GM18867 (cell line): ENCODE data around the gene ZNF846.
"Not testable (repeated sequence)": the region's sequence is repeated elsewhere in the genome, so short reads cannot be mapped to it uniquely, and the experiment has no call there.

Experiments used
- ATAC-seq: cut with Tn5 transposase; IDR thresholded peaks from one replicate; pipeline ENCODE4 v1.9.1; 2021; ENCODE audit warnings: mild to moderate bottlenecking, moderate library complexity; ENCODE audit not compliant: unreplicated experiment

Gene ZNF846

GRCh38 chr19:9768175-9769112 is at the start of gene ZNF846:
ZNF846 (minus strand) TSS chr19:9768738; CDS start chr19:9764950, 3,788 bp downstream.
- peak; percentile 97 for ATAC-seq

- ATAC-seq: no peak
Measured at GRCh38 chr19:9818175-9818733, 49.7 kb upstream of the ZNF846 start.

GRCh38 chr19:9811139-9811538 is 42.6 kb upstream of the ZNF846 start:
- no peak for ATAC-seq

GRCh38 chr19:9808855-9809824 is 40.6 kb upstream of the ZNF846 start:
- ATAC-seq: no peak

- no peak for ATAC-seq
Measured at GRCh38 chr19:9806803-9807202, 38.3 kb upstream of the ZNF846 start.

- no peak for ATAC-seq
Measured at GRCh38 chr19:9801976-9802375, 33.4 kb upstream of the ZNF846 start.

- ATAC-seq: no peak
Measured at GRCh38 chr19:9799162-9799561, 30.6 kb upstream of the ZNF846 start.

- no peak for ATAC-seq
Measured at GRCh38 chr19:9797871-9798270, 29.3 kb upstream of the ZNF846 start.

- no peak for ATAC-seq
Measured at GRCh38 chr19:9796113-9796773, 27.7 kb upstream of the ZNF846 start.

GRCh38 chr19:9793071-9793591 is 24.6 kb upstream of the ZNF846 start:
- peak; percentile 9 for ATAC-seq

GRCh38 chr19:9792206-9793070 is 23.9 kb upstream of the ZNF846 start:
- peak; percentile 52 for ATAC-seq

GRCh38 chr19:9791552-9792205 is 23.1 kb upstream of the ZNF846 start:
- peak; percentile 45 for ATAC-seq

GRCh38 chr19:9791073-9791367 is 22.5 kb upstream of the ZNF846 start:
- not testable (repeated sequence) for ATAC-seq

- not testable (repeated sequence) for ATAC-seq
Measured at GRCh38 chr19:9789579-9789978, 21.0 kb upstream of the ZNF846 start.

GRCh38 chr19:9789066-9789465 is 20.5 kb upstream of the ZNF846 start:
- no peak for ATAC-seq

GRCh38 chr19:9788604-9789003 is 20.1 kb upstream of the ZNF846 start:
- not testable (repeated sequence) for ATAC-seq

GRCh38 chr19:9786819-9787218 is 18.3 kb upstream of the ZNF846 start:
- ATAC-seq: no peak

GRCh38 chr19:9786342-9786741 is 17.8 kb upstream of the ZNF846 start:
- ATAC-seq: no peak
